GM12865 (cell line): ENCODE data around the gene PTPN18.

Experiments
- DNase-seq: peaks from one replicate; pipeline ENCODE4 v3.0.0; 2010; ENCODE audit warnings: low read depth
- H3K4me3 ChIP-seq: 2 replicates; pipeline ENCODE4 v1.5.1; 2011; ENCODE audit warnings: mild to moderate bottlenecking, low read depth, low read length, control low read depth
- CTCF ChIP-seq: IDR thresholded peaks from 2 replicates; pipeline ENCODE4 v1.5.1; 2011; ENCODE audit warnings: low read length, control low read depth, low read depth, inconsistent platforms; ENCODE audit not compliant: insufficient read depth; ENCODE audit errors: missing control alignments

The PTPN18 gene

GRCh38 chr2:130346041-130346740, 9.7 kb upstream of the PTPN18 start:
- H3K4me3 ChIP-seq: no peak overlapping the region
- no peak for TF ChIP-seq CTCF
- DNase-seq: no peak

GRCh38 chr2:130346741-130347066, 9.2 kb upstream of the PTPN18 start:
- no peak overlapping the region for H3K4me3 ChIP-seq
- no peak for DNase-seq
- TF ChIP-seq CTCF: no peak

- no peak for DNase-seq
- no peak for TF ChIP-seq CTCF
- no peak overlapping the region for H3K4me3 ChIP-seq
Measured at GRCh38 chr2:130347220-130347925, 8.5 kb upstream of the PTPN18 start.

- H3K4me3 ChIP-seq: no peak overlapping the region
- TF ChIP-seq CTCF: no peak
- DNase-seq: no peak
Measured at GRCh38 chr2:130349174-130349573, 6.7 kb upstream of the PTPN18 start.

- DNase-seq: no peak
- no peak for TF ChIP-seq CTCF
Measured at GRCh38 chr2:130351711-130352110, 4.1 kb upstream of the PTPN18 start.

GRCh38 chr2:130352237-130352636, 3.6 kb upstream of the PTPN18 start:
- no peak for DNase-seq
- no peak overlapping the region for H3K4me3 ChIP-seq
- TF ChIP-seq CTCF: no peak

More at GRCh38 chr2:130351711-130352110, 4.1 kb upstream of the PTPN18 start:
- no peak overlapping the region for H3K4me3 ChIP-seq
